ENCODE measurements around the gene CNTNAP2. TPM values are rescaled to one million over a fixed set of nuclear protein-coding genes. Genes with fewer than 3 reads are reported as not detected.
"Not testable (repeated sequence)": the region's sequence is repeated elsewhere in the genome, so short reads cannot be mapped to it uniquely, and the experiment has no call there.

Gene CNTNAP2
- total and polyA plus RNA-seq, 8 donors: 0.19 to 18.2 (median 0.56) TPM

GRCh38 chr7:148291799-148292198 lies 2175.2 kb downstream of the CNTNAP2 start:
- no peak overlapping the region for H3K4me3 ChIP-seq
- H3K9me3 ChIP-seq: no peaks in the 10 kb centered on the region
- H3K36me3 ChIP-seq: no peaks in the 10 kb centered on the region
- H3K27ac ChIP-seq: no peak overlapping the region
- DNase-seq: no peak
- no peak for TF ChIP-seq EP300 (IDR thresholded peaks at IDR 0.05)
- no peak for TF ChIP-seq CTCF (IDR thresholded peaks at IDR 0.05)
- no peak for TF ChIP-seq POLR2A (IDR thresholded peaks at IDR 0.05)
- TF ChIP-seq POLR2AphosphoS5 (IDR thresholded peaks at IDR 0.05): no peak
- no peaks in the 10 kb centered on the region for H3K4me1 ChIP-seq
- intact Hi-C loops (cut with DNase I; ENCODE audit: low total_unique reads): no loop called here
- no peaks in the 10 kb centered on the region for H3K27me3 ChIP-seq
- WGBS, 5 donors: 90 to 98% (median 95%) methylated on average over 1 of the region's 1 CpG

- intact Hi-C loops (cut with DNase I; ENCODE audit: low total_unique reads): no loop called here
- 82 to 92% (median 87%) methylated on average over 2 of the region's 2 CpGs for WGBS, 5 donors
- Histone ChIP-seq H3K4me1 (no peaks in the 10 kb centered on the region), H3K27ac (no peak overlapping the region), H3K4me3 (no peak overlapping the region), H3K36me3 (no peaks in the 10 kb centered on the region), H3K9me3 (no peaks in the 10 kb centered on the region), H3K27me3 (no peaks in the 10 kb centered on the region)
- no peak for TF ChIP-seq CTCF (IDR thresholded peaks at IDR 0.05)
- TF ChIP-seq POLR2A (IDR thresholded peaks at IDR 0.05): no peak
- no peak for TF ChIP-seq POLR2AphosphoS5 (IDR thresholded peaks at IDR 0.05)
- TF ChIP-seq EP300 (IDR thresholded peaks at IDR 0.05): no peak
- DNase-seq: no peak
These were observed 2180.5 kb downstream of the CNTNAP2 start for GRCh38 chr7:148296994-148297644.

GRCh38 chr7:148298768-148299167 lies 2182.2 kb downstream of the CNTNAP2 start:
- intact Hi-C loops (cut with DNase I; ENCODE audit: low total_unique reads); H3K9me3 ChIP-seq; H3K36me3 ChIP-seq; H3K27ac ChIP-seq; H3K27me3 ChIP-seq; H3K4me3 ChIP-seq; DNase-seq; H3K4me1 ChIP-seq: not testable (repeated sequence)
- WGBS, 5 donors: 82 to 88% (median 85%) methylated on average over 7 of the region's 7 CpGs

GRCh38 chr7:148299350-148300276 lies 2183.0 kb downstream of the CNTNAP2 start:
- no peak overlapping the region for H3K27ac ChIP-seq
- DNase-seq: peak in 1 of 2 donors; percentile 44
- 37 to 60% (median 43%) methylated on average over 10 of the region's 10 CpGs for WGBS, 5 donors
- H3K4me1 ChIP-seq: peaks cover 0 to 15% (median 3%) of the 10 kb centered on the region in 4 donors
- no peaks in the 10 kb centered on the region for H3K27me3 ChIP-seq
- intact Hi-C loops (cut with DNase I; ENCODE audit: low total_unique reads): no loop called here
- no peaks in the 10 kb centered on the region for H3K36me3 ChIP-seq
- no peaks in the 10 kb centered on the region for H3K9me3 ChIP-seq
- no peak overlapping the region for H3K4me3 ChIP-seq
- TF ChIP-seq POLR2AphosphoS5 (IDR thresholded peaks at IDR 0.05) (no peak), EP300 (IDR thresholded peaks at IDR 0.05) (no peak), CTCF (IDR thresholded peaks at IDR 0.05) (no peak), POLR2A (IDR thresholded peaks at IDR 0.05) (no peak)

GRCh38 chr7:148302436-148302835 lies 2185.8 kb downstream of the CNTNAP2 start:
- H3K27me3 ChIP-seq; DNase-seq; intact Hi-C loops (cut with DNase I; ENCODE audit: low total_unique reads); H3K9me3 ChIP-seq; H3K4me3 ChIP-seq; H3K27ac ChIP-seq; H3K36me3 ChIP-seq: not testable (repeated sequence)
- 86 to 90% (median 87%) methylated on average over 6 of the region's 6 CpGs for WGBS, 5 donors
- peaks cover 0 to 17% (median 3%) of the 10 kb centered on the region in 4 donors for H3K4me1 ChIP-seq

Data from stomach (tissue), 9 donors.